Vagina (tissue), 2 donors: Measurements from ENCODE around the gene DAPK2.

Source experiments
- POLR2AphosphoS5 ChIP-seq, 2 donors: sonication (generic); formaldehyde crosslinking; IDR thresholded peaks; one replicate each; pipeline ENCODE4 v1.9.0; 2017; ENCODE audit warnings: antibody characterized with exemption in 2 of 2, mild to moderate bottlenecking in 2 of 2, low read depth in 1 of 2; ENCODE audit not compliant: insufficient read depth in 1 of 2
- TF ChIP-seq, protein P1 (sequence below), 3 experiments: fragments of 450-650 bp in 2 of 3; fragments of 200-600 bp in 1 of 3; sonication (generic) in 1 of 3; IDR thresholded peaks; one replicate each; pipeline ENCODE4 v1.5.1; 2017 to 2019; ENCODE audit warnings: antibody characterized with exemption in 3 of 3, mild to moderate bottlenecking in 2 of 3, moderate library complexity in 2 of 3

DNA sequence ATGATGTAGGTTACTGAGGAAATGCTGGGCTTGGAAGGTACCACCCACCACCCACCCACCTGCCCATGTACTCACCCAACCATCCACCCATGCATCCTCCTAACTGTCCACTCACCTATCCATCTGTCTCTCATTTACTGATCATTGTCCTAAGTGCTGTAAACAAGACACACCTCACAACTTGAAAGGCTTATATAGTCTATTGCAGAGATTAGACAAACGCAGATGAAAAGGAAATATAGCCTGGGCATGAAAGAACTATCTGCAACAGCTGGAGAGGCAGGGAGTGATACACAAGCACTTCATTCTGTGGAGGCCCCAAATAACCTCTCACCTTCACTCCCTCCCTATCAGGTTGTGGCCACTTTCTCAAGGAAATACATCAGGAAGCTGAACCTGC, 54.0 kb downstream of the DAPK2 start:
- TF ChIP-seq, protein P1, sequence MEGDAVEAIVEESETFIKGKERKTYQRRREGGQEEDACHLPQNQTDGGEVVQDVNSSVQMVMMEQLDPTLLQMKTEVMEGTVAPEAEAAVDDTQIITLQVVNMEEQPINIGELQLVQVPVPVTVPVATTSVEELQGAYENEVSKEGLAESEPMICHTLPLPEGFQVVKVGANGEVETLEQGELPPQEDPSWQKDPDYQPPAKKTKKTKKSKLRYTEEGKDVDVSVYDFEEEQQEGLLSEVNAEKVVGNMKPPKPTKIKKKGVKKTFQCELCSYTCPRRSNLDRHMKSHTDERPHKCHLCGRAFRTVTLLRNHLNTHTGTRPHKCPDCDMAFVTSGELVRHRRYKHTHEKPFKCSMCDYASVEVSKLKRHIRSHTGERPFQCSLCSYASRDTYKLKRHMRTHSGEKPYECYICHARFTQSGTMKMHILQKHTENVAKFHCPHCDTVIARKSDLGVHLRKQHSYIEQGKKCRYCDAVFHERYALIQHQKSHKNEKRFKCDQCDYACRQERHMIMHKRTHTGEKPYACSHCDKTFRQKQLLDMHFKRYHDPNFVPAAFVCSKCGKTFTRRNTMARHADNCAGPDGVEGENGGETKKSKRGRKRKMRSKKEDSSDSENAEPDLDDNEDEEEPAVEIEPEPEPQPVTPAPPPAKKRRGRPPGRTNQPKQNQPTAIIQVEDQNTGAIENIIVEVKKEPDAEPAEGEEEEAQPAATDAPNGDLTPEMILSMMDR (IDR thresholded peaks at IDR 0.05) = no peak
- TF ChIP-seq POLR2AphosphoS5 (IDR thresholded peaks at IDR 0.05; ENCODE audit: insufficient read depth in 1 of 2, low read depth in 1 of 2) = no peak
